PC-9 (cell line): ENCODE data around the gene LRRC72.

Experiments used
- CTCF ChIP-seq: fragments of 200-600 bp; sonication (generic); conservative IDR thresholded peaks from 2 replicates; pipeline ENCODE4 v1.6.1; 2017; ENCODE audit warnings: mixed run types, antibody characterized with exemption, mild to moderate bottlenecking, moderate library complexity
- EZH2 ChIP-seq: fragments of 200-600 bp; sonication (generic); IDR thresholded peaks from 2 replicates; pipeline ENCODE4 v1.8.0; 2017; ENCODE audit warnings: antibody characterized with exemption, low read depth

- TF ChIP-seq CTCF = no peak
- TF ChIP-seq EZH2 = no peak
Observed at GRCh38 chr7:16514271-16514670, 12.4 kb upstream of the LRRC72 start.
